HEK293 (cell line): ENCODE results near the gene PM20D1.

ENCODE experiments used
- ATF2 ChIP-seq: fragments of 450-650 bp; formaldehyde crosslinking; IDR thresholded peaks from 2 replicates; pipeline ENCODE4 v1.5.1; 2016; ENCODE audit warnings: missing biosample characterization, missing genetic modification characterization, low read depth
- KLF10 ChIP-seq: fragments of 450-650 bp; IDR thresholded peaks from 2 replicates; pipeline ENCODE4 v1.5.1; 2018; ENCODE audit warnings: missing biosample characterization, mild to moderate bottlenecking, missing genetic modification characterization
- TF ChIP-seq, protein P1 (sequence below): fragments of 450-650 bp; formaldehyde crosslinking; IDR thresholded peaks from 2 replicates; pipeline ENCODE4 v1.5.1; 2016; ENCODE audit warnings: missing biosample characterization, missing genetic modification characterization

DNA sequence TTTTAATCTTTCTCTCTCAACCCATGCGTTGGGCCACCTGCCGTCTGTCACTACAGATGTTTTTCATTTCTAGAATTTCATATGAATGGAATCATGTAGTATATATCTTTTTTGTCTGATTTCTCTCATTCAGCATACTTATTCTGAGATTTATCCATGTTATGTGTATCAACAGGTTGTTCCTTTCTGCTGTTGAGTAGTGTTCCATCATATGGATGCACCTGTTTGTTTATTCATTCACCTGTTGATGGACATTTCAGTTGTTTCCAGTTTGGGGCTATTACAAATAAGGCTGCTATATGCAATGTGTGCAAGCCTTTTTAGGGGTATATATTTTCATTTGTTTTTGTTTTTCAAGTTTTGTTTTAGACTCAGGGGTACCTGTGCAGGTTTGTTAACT, 27.5 kb downstream of the PM20D1 start:
- TF ChIP-seq, protein P1, sequence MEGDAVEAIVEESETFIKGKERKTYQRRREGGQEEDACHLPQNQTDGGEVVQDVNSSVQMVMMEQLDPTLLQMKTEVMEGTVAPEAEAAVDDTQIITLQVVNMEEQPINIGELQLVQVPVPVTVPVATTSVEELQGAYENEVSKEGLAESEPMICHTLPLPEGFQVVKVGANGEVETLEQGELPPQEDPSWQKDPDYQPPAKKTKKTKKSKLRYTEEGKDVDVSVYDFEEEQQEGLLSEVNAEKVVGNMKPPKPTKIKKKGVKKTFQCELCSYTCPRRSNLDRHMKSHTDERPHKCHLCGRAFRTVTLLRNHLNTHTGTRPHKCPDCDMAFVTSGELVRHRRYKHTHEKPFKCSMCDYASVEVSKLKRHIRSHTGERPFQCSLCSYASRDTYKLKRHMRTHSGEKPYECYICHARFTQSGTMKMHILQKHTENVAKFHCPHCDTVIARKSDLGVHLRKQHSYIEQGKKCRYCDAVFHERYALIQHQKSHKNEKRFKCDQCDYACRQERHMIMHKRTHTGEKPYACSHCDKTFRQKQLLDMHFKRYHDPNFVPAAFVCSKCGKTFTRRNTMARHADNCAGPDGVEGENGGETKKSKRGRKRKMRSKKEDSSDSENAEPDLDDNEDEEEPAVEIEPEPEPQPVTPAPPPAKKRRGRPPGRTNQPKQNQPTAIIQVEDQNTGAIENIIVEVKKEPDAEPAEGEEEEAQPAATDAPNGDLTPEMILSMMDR (tag by site-specific recombination): no peak
- TF ChIP-seq ATF2 (tag by site-specific recombination): no peak
- TF ChIP-seq KLF10 (tag by site-specific recombination): no peak
